Left lung (tissue), 10 donors: ENCODE measurements around the gene PRSS8. TPM values are rescaled to one million over a fixed set of nuclear protein-coding genes. Genes with fewer than 3 reads are reported as not detected.

ENCODE experiments used
- ATAC-seq: fragments of 200-7000 bp; cut with Tn5 transposase; one replicate; pipeline ENCODE4 v1.9.1; 2020; ENCODE audit warnings: moderate library complexity
- DNase-seq, 4 donors: peaks; one replicate each; pipeline ENCODE4 v3.0.0-alpha.2; 2013 to 2020
- H3K27ac ChIP-seq, 2 donors: fragments of 200-600 bp; sonication (generic) in 1 of 2; one replicate each; pipeline versions ENCODE4 v1.5.0 to v1.8.0; 2020 to 2021
- H3K27me3 ChIP-seq, 2 donors: fragments of 200-600 bp; sonication (generic) in 1 of 2; one replicate each; pipeline versions ENCODE4 v1.5.0 to v1.8.0; 2020 to 2021
- H3K36me3 ChIP-seq, 2 donors: fragments of 200-600 bp; sonication (generic) in 1 of 2; one replicate each; pipeline versions ENCODE4 v1.5.0 to v1.8.0; 2020 to 2021
- H3K4me1 ChIP-seq, 2 donors: fragments of 200-600 bp; one replicate each; pipeline ENCODE4 v1.8.0; 2021
- H3K4me3 ChIP-seq, 2 donors: fragments of 200-600 bp; sonication (generic) in 1 of 2; one replicate each; pipeline versions ENCODE4 v1.5.0 to v1.8.0; 2020 to 2021; ENCODE audit warnings: mild to moderate bottlenecking in 1 of 2
- H3K9me3 ChIP-seq, 2 donors: fragments of 200-600 bp; sonication (generic) in 1 of 2; one replicate each; pipeline versions ENCODE4 v1.5.0 to v1.8.0; 2020 to 2021
- intact Hi-C, 2 donors: fragments of 100-400 bp; cut with DNase I; formaldehyde crosslinking; loops; one replicate each; pipeline versions ENCODE4 v1.11.2 to v1.14.2; 2022
- polyA plus RNA-seq, 6 donors: library from polyadenylated mRNA; unstranded; fragments of 120-200 nt; gene quantifications; one replicate each; pipeline ENCODE4 v1.2.1, GENCODE V29; 2013; ENCODE audit not compliant: insufficient read length in 6 of 6
- total RNA-seq, 2 donors: library from RNA; stranded (reverse); fragmentation: NEBNext Ultra II Directional; extraction: Animal tissue kit (Norgen Biotek cat#: 25700); gene quantifications; one replicate each; pipeline ENCODE4 v1.2.1, GENCODE V29; 2021
- TF ChIP-seq, protein P1 (sequence below), 2 donors: fragments of 200-600 bp; sonication (generic) in 1 of 2; IDR thresholded peaks; one replicate each; pipeline versions ENCODE4 v1.5.0 to v1.8.0; 2021; ENCODE audit warnings: antibody characterized with exemption in 2 of 2
- donor health status: DM: no; HTN: yes; CAD: no.
- donor health status: DM: no; HTN: no; CAD: no.

The PRSS8 gene
- total and polyA plus RNA-seq, 8 donors: 61.2 to 129 (median 107) TPM

DNA sequence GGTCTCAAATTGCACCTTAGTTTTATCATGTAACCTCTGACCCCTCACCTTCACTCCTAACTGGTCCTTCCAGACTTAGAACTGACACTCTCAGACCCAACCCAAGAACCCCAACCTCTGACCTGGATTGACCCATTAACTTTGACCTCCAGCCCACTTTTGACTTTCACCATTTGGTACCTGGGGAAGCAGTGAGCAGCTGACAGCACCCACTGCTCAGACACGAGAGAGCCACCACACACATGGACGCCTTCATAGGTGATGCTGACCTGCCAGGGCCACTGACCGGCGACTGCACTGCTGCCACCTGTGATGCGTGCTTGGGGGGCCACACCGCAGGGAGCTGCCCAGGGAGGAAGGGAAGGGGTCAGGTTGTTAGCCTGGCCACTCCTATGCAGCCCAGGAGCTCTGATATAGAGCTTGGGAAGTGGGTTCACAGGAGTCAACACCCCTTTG, 2.5 kb downstream of the PRSS8 start:
- Histone ChIP-seq H3K27ac (no peak overlapping the region), H3K27me3 (peaks cover 0 to 8% of the 10 kb centered on the region in 2 donors), H3K36me3 (peaks cover 0 to 35% of the 10 kb centered on the region in 2 donors), H3K4me3 (peak overlapping the region in 1 of 2 donors; percentile 42), H3K9me3 (no peaks in the 10 kb centered on the region), H3K4me1 (peaks cover 12 to 66% of the 10 kb centered on the region in 2 donors)
- no peak for ATAC-seq
- peak in 1 of 4 donors; percentile 63 for DNase-seq
- intact Hi-C loops: no loop called here
- TF ChIP-seq, protein P1, sequence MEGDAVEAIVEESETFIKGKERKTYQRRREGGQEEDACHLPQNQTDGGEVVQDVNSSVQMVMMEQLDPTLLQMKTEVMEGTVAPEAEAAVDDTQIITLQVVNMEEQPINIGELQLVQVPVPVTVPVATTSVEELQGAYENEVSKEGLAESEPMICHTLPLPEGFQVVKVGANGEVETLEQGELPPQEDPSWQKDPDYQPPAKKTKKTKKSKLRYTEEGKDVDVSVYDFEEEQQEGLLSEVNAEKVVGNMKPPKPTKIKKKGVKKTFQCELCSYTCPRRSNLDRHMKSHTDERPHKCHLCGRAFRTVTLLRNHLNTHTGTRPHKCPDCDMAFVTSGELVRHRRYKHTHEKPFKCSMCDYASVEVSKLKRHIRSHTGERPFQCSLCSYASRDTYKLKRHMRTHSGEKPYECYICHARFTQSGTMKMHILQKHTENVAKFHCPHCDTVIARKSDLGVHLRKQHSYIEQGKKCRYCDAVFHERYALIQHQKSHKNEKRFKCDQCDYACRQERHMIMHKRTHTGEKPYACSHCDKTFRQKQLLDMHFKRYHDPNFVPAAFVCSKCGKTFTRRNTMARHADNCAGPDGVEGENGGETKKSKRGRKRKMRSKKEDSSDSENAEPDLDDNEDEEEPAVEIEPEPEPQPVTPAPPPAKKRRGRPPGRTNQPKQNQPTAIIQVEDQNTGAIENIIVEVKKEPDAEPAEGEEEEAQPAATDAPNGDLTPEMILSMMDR (IDR thresholded peaks at IDR 0.05): no peak

DNA sequence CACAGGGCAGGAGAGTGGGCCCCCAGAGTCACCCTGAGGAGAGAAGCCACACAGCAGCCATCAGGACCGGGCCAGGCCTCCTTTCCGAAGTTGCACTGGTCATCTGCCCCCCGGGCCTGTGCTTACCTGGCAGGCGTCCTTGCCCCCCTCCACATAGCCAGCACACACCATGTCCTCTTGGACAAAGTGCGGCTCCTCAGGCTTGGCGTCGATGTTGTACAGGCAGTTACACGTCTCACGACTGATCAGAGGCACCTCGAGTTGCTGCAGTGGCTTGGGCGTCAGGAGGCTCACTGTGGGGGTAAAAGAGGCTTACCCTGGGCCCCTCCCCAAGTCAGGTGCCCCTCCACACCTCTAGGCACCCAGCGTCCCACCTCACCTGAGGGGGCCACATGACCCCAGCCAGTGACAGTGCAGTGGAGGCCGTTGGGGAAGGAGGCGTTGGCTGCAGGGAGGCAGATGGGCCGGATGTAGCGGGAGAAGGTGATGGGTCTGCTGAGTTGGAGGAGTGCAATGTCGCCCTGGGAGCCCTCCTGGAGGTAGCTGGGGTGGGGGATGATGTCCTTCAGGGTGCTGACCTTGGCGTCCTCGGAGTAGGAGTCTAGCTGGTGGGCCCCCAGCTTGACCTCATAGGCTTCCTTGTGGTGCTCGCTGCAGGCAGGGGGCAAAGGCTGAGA, 3.1 kb downstream of the PRSS8 start:
- intact Hi-C loops: no loop called here
- Histone ChIP-seq H3K36me3 (peaks cover 0 to 42% of the 10 kb centered on the region in 2 donors), H3K27ac (no peak overlapping the region), H3K27me3 (peaks cover 0 to 8% of the 10 kb centered on the region in 2 donors), H3K9me3 (no peaks in the 10 kb centered on the region), H3K4me1 (peaks cover 17 to 72% of the 10 kb centered on the region in 2 donors), H3K4me3 (no peak overlapping the region)
- DNase-seq (peak in 1 of 4 donors; percentile 34), ATAC-seq (no peak)
- TF ChIP-seq, protein P1 (IDR thresholded peaks at IDR 0.05): no peak

DNA sequence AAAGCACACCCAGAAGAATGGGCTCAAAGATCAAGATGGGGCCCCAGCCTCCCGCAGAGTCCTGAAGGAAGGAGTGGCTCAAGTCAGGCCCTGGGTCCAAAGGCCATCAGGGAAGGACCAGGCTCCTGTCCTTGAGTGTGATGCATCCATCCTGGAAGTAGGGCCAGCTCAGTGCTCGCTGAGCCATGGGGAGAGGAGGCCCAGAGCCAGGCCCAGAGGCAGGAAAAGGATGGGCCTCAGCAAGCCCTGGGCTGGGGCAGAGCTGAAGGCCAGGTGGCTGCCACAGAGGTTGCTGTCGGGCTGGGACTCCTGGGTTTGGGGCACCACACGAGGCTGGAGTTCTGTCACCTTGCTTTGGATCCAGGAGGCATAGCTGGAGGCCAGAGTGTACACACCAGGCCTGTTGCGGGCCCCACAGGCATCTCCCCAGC, 3.7 kb downstream of the PRSS8 start:
- TF ChIP-seq, protein P1 (IDR thresholded peaks at IDR 0.05): no peak
- Histone ChIP-seq H3K4me3 (no peak overlapping the region), H3K9me3 (no peaks in the 10 kb centered on the region), H3K4me1 (peaks cover 17 to 78% of the 10 kb centered on the region in 2 donors), H3K36me3 (peaks cover 0 to 47% of the 10 kb centered on the region in 2 donors), H3K27ac (peak overlapping the region in 1 of 2 donors; percentile 27), H3K27me3 (peaks cover 0 to 8% of the 10 kb centered on the region in 2 donors)
- no peak for ATAC-seq
- intact Hi-C loops: no loop called here
- DNase-seq: peak in 1 of 4 donors; percentile 73

DNA sequence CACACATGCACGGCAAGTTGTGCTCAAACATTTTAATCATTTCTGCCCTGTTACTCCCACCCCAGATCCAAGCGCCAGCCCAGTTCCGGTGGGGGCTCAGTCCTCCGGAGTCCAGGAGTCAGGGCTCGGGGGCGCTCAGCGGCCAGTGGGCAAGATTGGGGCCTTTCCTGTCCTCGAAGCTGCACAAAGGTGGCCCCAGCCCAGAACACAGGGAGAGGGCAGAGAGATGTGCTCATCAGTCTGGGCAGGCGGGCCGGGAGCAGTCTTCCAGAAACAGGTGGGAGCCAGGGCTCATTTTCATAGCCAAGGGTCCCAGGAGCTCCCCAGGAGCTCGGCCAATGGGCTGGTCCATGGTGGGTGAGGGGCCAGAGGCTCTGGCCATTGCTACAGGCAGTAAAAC, 4.1 kb downstream of the PRSS8 start:
- Histone ChIP-seq H3K4me3 (no peak overlapping the region), H3K9me3 (no peaks in the 10 kb centered on the region), H3K4me1 (peaks cover 17 to 83% of the 10 kb centered on the region in 2 donors), H3K27ac (peak overlapping the region; percentile 27 to 97), H3K36me3 (peaks cover 0 to 47% of the 10 kb centered on the region in 2 donors), H3K27me3 (peaks cover 0 to 8% of the 10 kb centered on the region in 2 donors)
- DNase-seq: no peak
- TF ChIP-seq, protein P1 (IDR thresholded peaks at IDR 0.05): no peak
- ATAC-seq: no peak
- intact Hi-C loops: no loop called here

DNA sequence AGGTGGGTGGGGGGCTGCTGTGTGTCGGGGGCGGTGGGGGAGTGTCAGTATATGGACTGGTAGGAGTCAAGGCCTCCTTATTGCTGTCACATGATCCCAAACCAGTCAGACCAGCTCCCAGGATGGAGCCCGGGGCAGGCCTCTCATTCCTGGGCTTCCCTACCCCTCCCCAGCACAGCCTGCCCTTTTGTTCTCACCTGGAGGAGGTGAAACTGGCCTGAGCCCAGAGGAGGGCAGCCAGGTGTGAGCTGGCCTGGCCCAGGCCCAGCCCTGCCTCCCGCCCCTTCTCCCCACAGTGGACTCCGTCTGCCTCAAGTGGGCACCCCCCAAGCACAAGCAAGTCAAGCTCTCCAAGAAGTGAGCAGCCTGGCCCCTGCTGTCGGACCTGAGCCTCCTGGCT, 4.6 kb downstream of the PRSS8 start:
- H3K27ac ChIP-seq: peak overlapping the region; percentile 90 to 97
- no peaks in the 10 kb centered on the region for H3K9me3 ChIP-seq
- ATAC-seq (peak; percentile 54), DNase-seq (peak in 3 of 4 donors; percentile 88 to 90 (median 90))
- H3K4me1 ChIP-seq: peaks cover 17 to 85% of the 10 kb centered on the region in 2 donors
- intact Hi-C loops: no loop called here
- peaks cover 0 to 8% of the 10 kb centered on the region in 2 donors for H3K27me3 ChIP-seq
- TF ChIP-seq, protein P1 (IDR thresholded peaks at IDR 0.05): no peak
- no peak overlapping the region for H3K4me3 ChIP-seq
- peaks cover 0 to 47% of the 10 kb centered on the region in 2 donors for H3K36me3 ChIP-seq
